Type B pancreatic cell (in vitro differentiated cells): Measurements from ENCODE around the gene IFITM2. TPM values are rescaled to one million over a fixed set of nuclear protein-coding genes. Genes with fewer than 3 reads are reported as not detected.

ENCODE experiments used
- DNase-seq: peaks from one replicate; pipeline ENCODE4 v3.0.0; 2021; ENCODE audit warnings: mixed read lengths; ENCODE audit not compliant: unreplicated experiment; ENCODE audit errors: extremely low spot score
- H3K27ac Mint-ChIP-seq: 2 replicates; pipeline ENCODE4 v1.8.0; 2021; ENCODE audit warnings: mild to moderate bottlenecking, mixed read lengths
- H3K27me3 Mint-ChIP-seq: 2 replicates; pipeline ENCODE4 v1.8.0; 2021; ENCODE audit warnings: mixed read lengths
- H3K36me3 Mint-ChIP-seq: 2 replicates; pipeline ENCODE4 v1.8.0; 2021; ENCODE audit warnings: mixed read lengths
- H3K4me1 Mint-ChIP-seq: one replicate; pipeline ENCODE4 v1.8.0; 2021; ENCODE audit warnings: mixed read lengths; ENCODE audit not compliant: unreplicated experiment
- H3K4me3 Mint-ChIP-seq: 2 replicates; pipeline ENCODE4 v1.8.0; 2021; ENCODE audit warnings: mild to moderate bottlenecking, mixed read lengths
- H3K9me3 Mint-ChIP-seq: 2 replicates; pipeline ENCODE4 v1.8.0; 2021; ENCODE audit warnings: mixed read lengths
- CTCF ChIP-seq: fragments of 200-600 bp; sonication (generic); conservative IDR thresholded peaks from 2 replicates; pipeline ENCODE4 v1.5.0; 2021; ENCODE audit warnings: antibody characterized with exemption, mild to moderate bottlenecking
- total RNA-seq: library from RNA; stranded (reverse); gene quantifications from 2 replicates; pipeline ENCODE4 v1.2.1, GENCODE V29; 2021; ENCODE audit warnings: low replicate concordance

The IFITM2 gene
- total RNA-seq, 1 donor from 2014 or later: 238 TPM

- H3K4me3 Mint-ChIP-seq: no peak overlapping the region
- no peak for TF ChIP-seq CTCF
- no peaks in the 10 kb centered on the region for H3K36me3 Mint-ChIP-seq
- H3K4me1 Mint-ChIP-seq: peaks cover 9% of the 10 kb centered on the region
- H3K27ac Mint-ChIP-seq: no peak overlapping the region
- no peaks in the 10 kb centered on the region for H3K9me3 Mint-ChIP-seq
- H3K27me3 Mint-ChIP-seq: peaks cover 12% of the 10 kb centered on the region
- no peak for DNase-seq
Measured at GRCh38 chr11:297051-297585, 10.5 kb upstream of the IFITM2 start.

GRCh38 chr11:297586-298405 is 9.8 kb upstream of the IFITM2 start:
- Mint-ChIP-seq H3K4me3 (no peak overlapping the region), H3K27me3 (peaks cover 12% of the 10 kb centered on the region), H3K9me3 (no peaks in the 10 kb centered on the region), H3K36me3 (no peaks in the 10 kb centered on the region), H3K27ac (no peak overlapping the region), H3K4me1 (peaks cover 9% of the 10 kb centered on the region)
- no peak for DNase-seq
- no peak for TF ChIP-seq CTCF

GRCh38 chr11:298406-299065 is 9.1 kb upstream of the IFITM2 start:
- Mint-ChIP-seq H3K36me3 (no peaks in the 10 kb centered on the region), H3K27me3 (peaks cover 12% of the 10 kb centered on the region), H3K9me3 (no peaks in the 10 kb centered on the region), H3K4me1 (peaks cover 9% of the 10 kb centered on the region), H3K27ac (no peak overlapping the region), H3K4me3 (no peak overlapping the region)
- no peak for TF ChIP-seq CTCF
- DNase-seq: no peak

GRCh38 chr11:299081-299891 is 8.3 kb upstream of the IFITM2 start, which contains the start of gene IFITM5:
Gene IFITM5 (minus strand): TSS chr11:299526. CDS start chr11:299490, 36 bp downstream.
- Mint-ChIP-seq H3K36me3 (no peaks in the 10 kb centered on the region), H3K9me3 (no peaks in the 10 kb centered on the region), H3K27me3 (peaks cover 12% of the 10 kb centered on the region), H3K4me3 (no peak within 1 kb of the TSS), H3K27ac (peak within 1 kb of the TSS; percentile 7), H3K4me1 (peaks cover 9% of the 10 kb centered on the region)
- DNase-seq: no peak
- no peak for TF ChIP-seq CTCF

- Mint-ChIP-seq H3K4me3 (no peak overlapping the region), H3K9me3 (no peaks in the 10 kb centered on the region), H3K27me3 (peaks cover 12% of the 10 kb centered on the region), H3K4me1 (peaks cover 9% of the 10 kb centered on the region), H3K27ac (peak overlapping the region; percentile 7), H3K36me3 (no peaks in the 10 kb centered on the region)
- TF ChIP-seq CTCF: peak; percentile 26
- no peak for DNase-seq
Measured at GRCh38 chr11:299951-300735, 7.5 kb upstream of the IFITM2 start.
